Uterus (tissue), 4 donors: Measurements from ENCODE around the gene GUF1. TPM values are rescaled to one million over a fixed set of nuclear protein-coding genes. Genes with fewer than 3 reads are reported as not detected.

Source experiments
- DNase-seq, 2 donors: peaks; one replicate each; pipeline ENCODE4 v3.0.0-alpha.2; 2019 to 2020
- H3K27ac ChIP-seq, 2 donors: fragments of 200-600 bp; sonication (generic); 1 replicate in 1 of 2; 2 replicates in 1 of 2; pipeline ENCODE4 v1.5.1; 2016 to 2018
- H3K27me3 ChIP-seq, 2 donors: fragments of 200-600 bp; sonication (generic); one replicate each; pipeline ENCODE4 v1.5.1; 2018 to 2019; ENCODE audit warnings: control low read depth in 1 of 2
- H3K36me3 ChIP-seq, 2 donors: fragments of 200-600 bp; sonication (generic); one replicate each; pipeline ENCODE4 v1.5.1; 2019; ENCODE audit warnings: control low read depth in 1 of 2
- H3K4me1 ChIP-seq, 2 donors: fragments of 200-600 bp; sonication (generic); one replicate each; pipeline ENCODE4 v1.5.1; 2018 to 2019; ENCODE audit warnings: control low read depth in 1 of 2
- H3K4me3 ChIP-seq, 2 donors: fragments of 200-600 bp; sonication (generic); 1 replicate in 1 of 2; 2 replicates in 1 of 2; pipeline ENCODE4 v1.5.1; 2018 to 2019; ENCODE audit warnings: mild to moderate bottlenecking in 1 of 2
- H3K9me3 ChIP-seq, 2 donors: fragments of 200-600 bp; sonication (generic); one replicate each; pipeline ENCODE4 v1.5.1; 2019; ENCODE audit warnings: control low read depth in 1 of 2
- CTCF ChIP-seq, 4 experiments: fragments of 200-600 bp in 2 of 4; fragments of 450-650 bp in 2 of 4; sonication (generic) in 2 of 4; IDR thresholded peaks; one replicate each; pipeline ENCODE4 v1.5.1; 2016 to 2019; ENCODE audit warnings: antibody characterized with exemption in 4 of 4, mild to moderate bottlenecking in 2 of 4, moderate library complexity in 1 of 4
- POLR2A ChIP-seq, 2 donors: fragments of 450-650 bp; IDR thresholded peaks; one replicate each; pipeline ENCODE4 v1.6.1; 2016; ENCODE audit warnings: antibody characterized with exemption in 2 of 2, mild to moderate bottlenecking in 1 of 2, moderate library complexity in 1 of 2
- intact Hi-C: fragments of 100-400 bp; cut with DNase I; formaldehyde crosslinking; loops from one replicate; pipeline ENCODE4 v1.15.1; 2023; ENCODE audit warnings: low total_unique reads
- total RNA-seq, 4 donors: library from RNA; depleted of rRNA in 3 of 4; stranded (reverse); fragments of >200 nt in 3 of 4; gene quantifications; one replicate each; pipeline versions ENCODE4 v1.1.0 to v1.2.4, GENCODE V29; 2014 to 2023
- donor health status: DM: yes; HTN: yes; CAD: no.

The GUF1 gene
- total RNA-seq = 10 to 100 TPM in 3 of 4 donors, 1 to 10 TPM in 1; 3.8 to 32.3 (median 19.0) TPM

DNA sequence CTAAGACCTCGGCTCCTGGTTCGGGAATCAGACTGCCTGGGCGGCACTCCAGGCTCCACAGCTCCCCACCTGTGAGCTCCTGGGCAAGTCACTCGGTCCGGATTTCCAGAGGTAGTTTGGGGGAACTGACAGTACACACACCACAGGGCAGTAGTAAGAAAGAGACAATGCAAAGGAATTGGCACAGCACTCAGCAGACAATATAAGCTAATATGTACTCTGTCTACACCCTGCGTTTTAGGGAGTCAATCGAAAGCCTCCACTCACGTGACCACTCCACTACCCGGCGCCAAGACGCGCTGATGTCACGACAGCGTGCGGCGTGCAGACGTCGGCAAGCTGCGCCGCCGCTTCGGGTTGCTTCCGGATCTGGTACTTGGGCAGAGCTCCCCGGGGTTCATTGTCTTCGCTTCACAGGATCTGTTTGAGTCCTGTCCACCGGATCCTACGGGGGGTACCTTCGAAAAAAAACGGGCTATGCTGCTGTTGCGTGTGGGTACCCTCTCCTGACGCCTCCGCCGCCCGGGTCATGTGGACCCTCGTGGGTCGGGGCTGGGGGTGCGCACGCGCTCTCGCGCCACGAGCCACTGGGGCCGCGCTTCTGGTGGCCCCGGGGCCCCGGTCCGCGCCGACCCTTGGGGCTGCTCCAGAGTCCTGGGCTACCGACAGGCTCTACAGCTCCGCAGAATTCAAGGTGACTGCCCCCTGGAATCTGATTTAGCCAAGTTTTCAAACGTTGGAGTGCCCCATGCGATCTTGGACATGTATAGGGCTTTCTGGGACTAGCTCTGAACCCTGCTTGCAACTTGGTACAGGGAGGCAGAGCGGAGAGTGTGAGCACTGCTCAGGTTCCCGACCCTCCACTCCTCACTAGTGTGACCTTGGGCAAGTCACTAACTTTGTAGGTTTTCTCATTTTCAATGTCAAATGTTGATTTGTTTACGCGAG, at the start of gene GUF1:
Gene GUF1, plus strand, starts transcription at position 327 of the 948 bp plus-strand sequence. Its CDS starts 203 bp downstream, at position 530.
- no peaks in the 10 kb centered on the region for H3K27me3 ChIP-seq
- H3K4me3 ChIP-seq = peak within 1 kb of the TSS; percentile 48 to 73
- H3K9me3 ChIP-seq = no peaks in the 10 kb centered on the region
- intact Hi-C loops = no loop called here
- H3K27ac ChIP-seq = peak within 1 kb of the TSS; percentile 83 to 84
- H3K36me3 ChIP-seq = no peaks in the 10 kb centered on the region
- peaks cover 0 to 5% of the 10 kb centered on the region in 2 donors for H3K4me1 ChIP-seq
- no peak for TF ChIP-seq CTCF (IDR thresholded peaks at IDR 0.05)
- TF ChIP-seq POLR2A (IDR thresholded peaks at IDR 0.05) = peak in 1 of 2 donors; percentile 47
- peak; percentile 82 to 86 for DNase-seq

DNA sequence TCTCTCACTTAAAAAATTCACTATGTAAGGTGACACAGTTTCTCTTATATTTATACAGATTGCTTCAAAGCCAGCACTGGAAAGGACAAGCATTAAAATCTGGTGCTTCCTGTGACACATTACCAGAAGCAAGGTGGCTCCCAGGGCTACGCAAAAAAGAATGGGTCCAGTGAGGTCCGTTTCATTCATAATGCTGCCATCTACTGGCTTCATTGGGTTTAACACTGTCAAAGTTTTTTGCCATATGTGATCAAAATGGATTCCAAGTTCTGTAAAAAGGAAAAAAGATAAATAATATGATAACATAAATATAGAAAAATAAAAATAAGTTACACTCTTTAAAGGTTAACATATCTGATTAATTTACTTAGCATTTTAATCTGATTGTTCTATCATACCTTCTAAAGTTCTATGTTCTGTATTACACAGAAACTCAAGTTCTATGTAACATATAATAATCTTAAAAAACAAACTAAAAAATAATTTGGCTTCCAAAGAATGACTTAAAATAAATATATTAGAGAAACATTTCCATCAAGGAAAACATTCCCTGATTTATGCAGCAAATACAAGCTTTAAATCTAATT, 48.8 kb upstream of the GUF1 start:
- no peaks in the 10 kb centered on the region for H3K4me1 ChIP-seq
- intact Hi-C loops = no loop called here
- H3K27ac ChIP-seq = no peak overlapping the region
- no peaks in the 10 kb centered on the region for H3K9me3 ChIP-seq
- no peaks in the 10 kb centered on the region for H3K27me3 ChIP-seq
- no peak overlapping the region for H3K4me3 ChIP-seq
- no peak for DNase-seq
- TF ChIP-seq CTCF (IDR thresholded peaks at IDR 0.05) (peak; percentile 17 to 43 (median 37)), POLR2A (IDR thresholded peaks at IDR 0.05) (no peak)
- H3K36me3 ChIP-seq = no peaks in the 10 kb centered on the region

DNA sequence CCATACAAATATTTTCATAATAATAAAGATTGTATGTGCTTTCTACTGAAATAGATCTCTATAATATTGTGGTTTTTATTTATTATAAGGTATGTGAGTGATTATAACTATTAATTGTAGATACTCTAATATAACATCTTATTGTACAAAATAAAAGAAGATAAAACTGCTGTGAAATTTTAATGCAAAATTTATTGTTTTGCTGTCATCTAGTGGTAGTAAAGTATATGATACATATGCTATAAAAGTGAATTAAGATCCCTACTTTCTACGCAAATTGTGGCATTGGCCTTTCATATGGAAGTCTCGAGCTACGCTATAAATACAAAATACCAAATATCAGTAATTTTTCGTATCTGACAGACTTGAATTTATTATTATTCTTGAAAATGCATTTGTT, 46.1 kb upstream of the GUF1 start:
- DNase-seq = no peak
- Histone ChIP-seq H3K4me3 (no peak overlapping the region), H3K4me1 (no peaks in the 10 kb centered on the region), H3K9me3 (no peaks in the 10 kb centered on the region), H3K27ac (no peak overlapping the region), H3K36me3 (no peaks in the 10 kb centered on the region), H3K27me3 (no peaks in the 10 kb centered on the region)
- intact Hi-C loops = no loop called here
- TF ChIP-seq POLR2A (IDR thresholded peaks at IDR 0.05) (no peak), CTCF (IDR thresholded peaks at IDR 0.05) (no peak)

- TF ChIP-seq CTCF (IDR thresholded peaks at IDR 0.05) (no peak), POLR2A (IDR thresholded peaks at IDR 0.05) (no peak)
- intact Hi-C loops = no loop called here
- no peak overlapping the region for H3K4me3 ChIP-seq
These were observed 45.5 kb upstream of the GUF1 start for GRCh38 chr4:44632733-44633132.

DNA sequence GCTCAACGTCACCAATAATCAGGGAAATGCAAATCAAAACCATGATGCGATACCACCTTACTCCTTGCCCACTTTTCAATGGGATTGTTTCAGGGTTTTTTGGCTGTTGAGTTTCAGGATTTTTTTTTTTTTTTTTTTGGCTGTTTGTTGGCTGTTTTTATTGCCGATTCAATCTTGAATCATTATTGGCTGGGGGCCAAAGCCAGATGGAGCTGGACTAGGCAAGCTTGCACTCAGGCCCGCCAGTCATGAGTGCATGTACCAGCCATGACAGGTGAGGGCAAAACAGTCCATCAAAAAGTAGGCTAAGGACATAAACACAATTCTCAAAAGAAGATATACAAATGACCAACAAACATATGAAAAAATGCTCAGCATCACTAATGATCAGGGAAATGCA, 40.1 kb upstream of the GUF1 start:
- intact Hi-C loops = no loop called here
- no peak overlapping the region for H3K27ac ChIP-seq
- no peaks in the 10 kb centered on the region for H3K36me3 ChIP-seq
- no peak for DNase-seq
- no peak overlapping the region for H3K4me3 ChIP-seq
- H3K9me3 ChIP-seq = no peaks in the 10 kb centered on the region
- TF ChIP-seq CTCF (IDR thresholded peaks at IDR 0.05) = no peak
- no peak for TF ChIP-seq POLR2A (IDR thresholded peaks at IDR 0.05)
- no peaks in the 10 kb centered on the region for H3K4me1 ChIP-seq
- no peaks in the 10 kb centered on the region for H3K27me3 ChIP-seq

More at GRCh38 chr4:44632733-44633132, 45.5 kb upstream of the GUF1 start:
- no peaks in the 10 kb centered on the region for H3K36me3 ChIP-seq
- H3K9me3 ChIP-seq = no peaks in the 10 kb centered on the region
- H3K27ac ChIP-seq = no peak overlapping the region
- H3K4me1 ChIP-seq = no peaks in the 10 kb centered on the region
- no peak for DNase-seq
- no peaks in the 10 kb centered on the region for H3K27me3 ChIP-seq
